GM15510 (cell line): Measurements from ENCODE around the gene XPO6.

Experiments
- POLR2A ChIP-seq: IDR thresholded peaks from 3 replicates; pipeline ENCODE4 v1.6.1; 2011; ENCODE audit warnings: borderline replicate concordance; ENCODE audit not compliant: insufficient read length; ENCODE audit errors: extremely low read depth

The XPO6 gene

GRCh38 chr16:28087675-28088300, 124.0 kb downstream of the XPO6 start:
- no peak for TF ChIP-seq POLR2A

GRCh38 chr16:28087140-28087660, 124.6 kb downstream of the XPO6 start:
- TF ChIP-seq POLR2A: no peak

GRCh38 chr16:28086186-28087139, 125.3 kb downstream of the XPO6 start:
- no peak for TF ChIP-seq POLR2A

GRCh38 chr16:28085389-28086171, 126.2 kb downstream of the XPO6 start:
- no peak for TF ChIP-seq POLR2A

- TF ChIP-seq POLR2A: no peak
These were observed 127.6 kb downstream of the XPO6 start for GRCh38 chr16:28084209-28084608.

- TF ChIP-seq POLR2A: no peak
These were observed 129.1 kb downstream of the XPO6 start for GRCh38 chr16:28082624-28083023.

GRCh38 chr16:28081391-28081968, 130.3 kb downstream of the XPO6 start:
- TF ChIP-seq POLR2A: no peak

GRCh38 chr16:28078261-28078660, 133.5 kb downstream of the XPO6 start:
- TF ChIP-seq POLR2A: no peak

- no peak for TF ChIP-seq POLR2A
These were observed 137.9 kb downstream of the XPO6 start for GRCh38 chr16:28073836-28074235.

- no peak for TF ChIP-seq POLR2A
These were observed 139.7 kb downstream of the XPO6 start for GRCh38 chr16:28072087-28072486.

- TF ChIP-seq POLR2A: no peak
These were observed 141.6 kb downstream of the XPO6 start for GRCh38 chr16:28069971-28070794.

- no peak for TF ChIP-seq POLR2A
These were observed 142.8 kb downstream of the XPO6 start for GRCh38 chr16:28068976-28069375.

GRCh38 chr16:28067604-28068379, 144.0 kb downstream of the XPO6 start:
- no peak for TF ChIP-seq POLR2A
